ACC112 (cell line): ENCODE data around the gene SMIM13.

ENCODE experiments used
- H2AFZ ChIP-seq: fragments of 200-600 bp; sonication (generic); one replicate; pipeline ENCODE4 v1.6.0; 2017; ENCODE audit warnings: antibody characterized with exemption, low read length; ENCODE audit not compliant: unreplicated experiment
- H3K27ac ChIP-seq: fragments of 200-600 bp; sonication (generic); 2 replicates; pipeline ENCODE4 v1.5.1; 2014; ENCODE audit warnings: low read depth, mild to moderate bottlenecking, antibody characterized with exemption, low read length, moderate library complexity
- H3K27me3 ChIP-seq: fragments of 200-600 bp; sonication (generic); 2 replicates; pipeline ENCODE4 v1.6.1; 2014; ENCODE audit warnings: mild to moderate bottlenecking, antibody characterized with exemption, low read length, moderate library complexity, mixed read lengths; ENCODE audit not compliant: insufficient read depth
- H3K36me3 ChIP-seq: fragments of 200-600 bp; sonication (generic); 2 replicates; pipeline ENCODE4 v1.6.1; 2016; ENCODE audit warnings: mild to moderate bottlenecking, antibody characterized with exemption, low read length, moderate library complexity, mixed read lengths; ENCODE audit not compliant: insufficient read depth
- H3K4me1 ChIP-seq: fragments of 200-600 bp; sonication (generic); one replicate; pipeline ENCODE4 v1.6.1; 2016; ENCODE audit warnings: low read length, mixed read lengths; ENCODE audit not compliant: insufficient read depth, unreplicated experiment, control insufficient read depth
- H3K4me3 ChIP-seq: fragments of 200-600 bp; sonication (generic); 2 replicates; pipeline ENCODE4 v1.5.1; 2014; ENCODE audit warnings: mild to moderate bottlenecking, low read depth, low read length
- H3K79me2 ChIP-seq: fragments of 200-600 bp; sonication (generic); one replicate; pipeline ENCODE4 v1.6.0; 2016; ENCODE audit warnings: low read length; ENCODE audit not compliant: control insufficient read depth, unreplicated experiment, insufficient read depth

Gene SMIM13

GRCh38 chr6:11152581-11152980 lies 58.9 kb downstream of the SMIM13 start:
- no peaks in the 10 kb centered on the region for H3K4me1 ChIP-seq
- H3K27ac ChIP-seq, result no peak overlapping the region
- no peak overlapping the region for H3K4me3 ChIP-seq
- no peaks in the 10 kb centered on the region for H3K27me3 ChIP-seq
- H2AFZ ChIP-seq, result no peak overlapping the region
- no peaks in the 10 kb centered on the region for H3K79me2 ChIP-seq
- H3K36me3 ChIP-seq, result no peaks in the 10 kb centered on the region

GRCh38 chr6:11153447-11153846 lies 59.8 kb downstream of the SMIM13 start:
- Histone ChIP-seq H3K4me1 (no peaks in the 10 kb centered on the region), H3K36me3 (no peaks in the 10 kb centered on the region), H3K27ac (no peak overlapping the region), H3K27me3 (no peaks in the 10 kb centered on the region), H3K79me2 (no peaks in the 10 kb centered on the region), H3K4me3 (no peak overlapping the region), H2AFZ (no peak overlapping the region)

GRCh38 chr6:11155589-11155988 lies 62.0 kb downstream of the SMIM13 start:
- no peaks in the 10 kb centered on the region for H3K79me2 ChIP-seq
- H3K4me3 ChIP-seq, result no peak overlapping the region
- no peaks in the 10 kb centered on the region for H3K36me3 ChIP-seq
- H3K27ac ChIP-seq, result no peak overlapping the region
- no peaks in the 10 kb centered on the region for H3K27me3 ChIP-seq
- peaks cover 3% of the 10 kb centered on the region for H3K4me1 ChIP-seq
- H2AFZ ChIP-seq, result no peak overlapping the region

- H3K36me3 ChIP-seq, result no peaks in the 10 kb centered on the region
- H2AFZ ChIP-seq, result no peak overlapping the region
- no peaks in the 10 kb centered on the region for H3K79me2 ChIP-seq
- H3K4me1 ChIP-seq, result peaks cover 10% of the 10 kb centered on the region
- no peak overlapping the region for H3K27ac ChIP-seq
- no peak overlapping the region for H3K4me3 ChIP-seq
- H3K27me3 ChIP-seq, result no peaks in the 10 kb centered on the region
Observed at GRCh38 chr6:11160199-11160598, 66.6 kb downstream of the SMIM13 start.

GRCh38 chr6:11161031-11161956 lies 67.7 kb downstream of the SMIM13 start:
- Histone ChIP-seq H3K27ac (no peak overlapping the region; the same call in 1 of the 2 replicates), H2AFZ (no peak overlapping the region)

GRCh38 chr6:11162262-11162661 lies 68.6 kb downstream of the SMIM13 start:
- Histone ChIP-seq H3K4me3 (no peak overlapping the region), H3K27ac (no peak overlapping the region), H3K79me2 (no peaks in the 10 kb centered on the region), H3K4me1 (peaks cover 10% of the 10 kb centered on the region), H3K36me3 (no peaks in the 10 kb centered on the region), H3K27me3 (no peaks in the 10 kb centered on the region), H2AFZ (no peak overlapping the region)

More at GRCh38 chr6:11161031-11161956, 67.7 kb downstream of the SMIM13 start:
- H3K4me1 ChIP-seq, result peaks cover 10% of the 10 kb centered on the region
- no peaks in the 10 kb centered on the region for H3K27me3 ChIP-seq
- no peaks in the 10 kb centered on the region for H3K79me2 ChIP-seq
- no peak overlapping the region for H3K4me3 ChIP-seq
- H3K36me3 ChIP-seq, result no peaks in the 10 kb centered on the region

- Histone ChIP-seq H2AFZ (no peak overlapping the region), H3K27me3 (no peaks in the 10 kb centered on the region), H3K4me1 (peaks cover 10% of the 10 kb centered on the region), H3K4me3 (no peak overlapping the region), H3K36me3 (no peaks in the 10 kb centered on the region), H3K27ac (no peak overlapping the region), H3K79me2 (no peaks in the 10 kb centered on the region)
Observed at GRCh38 chr6:11163932-11164331, 70.3 kb downstream of the SMIM13 start.

GRCh38 chr6:11164717-11165646 lies 71.3 kb downstream of the SMIM13 start:
- no peak overlapping the region for H2AFZ ChIP-seq
- H3K36me3 ChIP-seq, result no peaks in the 10 kb centered on the region
- no peak overlapping the region for H3K27ac ChIP-seq
- peaks cover 10% of the 10 kb centered on the region for H3K4me1 ChIP-seq
- H3K79me2 ChIP-seq, result no peaks in the 10 kb centered on the region
- H3K4me3 ChIP-seq, result no peak overlapping the region
- H3K27me3 ChIP-seq, result no peaks in the 10 kb centered on the region

GRCh38 chr6:11166948-11167347 lies 73.3 kb downstream of the SMIM13 start:
- Histone ChIP-seq H3K4me3 (no peak overlapping the region), H3K27me3 (no peaks in the 10 kb centered on the region), H3K4me1 (no peaks in the 10 kb centered on the region), H2AFZ (no peak overlapping the region), H3K79me2 (no peaks in the 10 kb centered on the region), H3K36me3 (no peaks in the 10 kb centered on the region), H3K27ac (no peak overlapping the region)

GRCh38 chr6:11168091-11168635 lies 74.5 kb downstream of the SMIM13 start:
- Histone ChIP-seq H3K36me3 (no peaks in the 10 kb centered on the region), H3K27ac (no peak overlapping the region), H3K79me2 (no peaks in the 10 kb centered on the region), H3K4me3 (no peak overlapping the region), H3K4me1 (no peaks in the 10 kb centered on the region), H3K27me3 (no peaks in the 10 kb centered on the region), H2AFZ (no peak overlapping the region)
